ENCODE results near the gene GRIA3. TPM values are rescaled to one million over a fixed set of nuclear protein-coding genes. Genes with fewer than 3 reads are reported as not detected.

Gene GRIA3
- total and polyA plus RNA-seq, 10 of the 15 experiments (the other 5 are each of a cell fraction or from before 2014, with no cell fraction given): 0.45 to 4.3 (median 2.2) TPM

- TF ChIP-seq MLLT1 (IDR thresholded peaks at IDR 0.05) (no peak), ATF3 (IDR thresholded peaks at IDR 0.05; ENCODE audit: borderline replicate concordance, extremely low read depth, low read depth, low read length) (no peak), TBL1XR1 (IDR thresholded peaks at IDR 0.05; ENCODE audit: low read depth, low read length) (no peak), ZBED1 (IDR thresholded peaks at IDR 0.05; ENCODE audit: borderline replicate concordance) (no peak), DPF2 (IDR thresholded peaks at IDR 0.05) (no peak), RBBP5 (conservative IDR thresholded peaks at IDR 0.05) (no peak), BHLHE40 (IDR thresholded peaks at IDR 0.05; ENCODE audit: borderline replicate concordance in 1 of 2, low read depth in 2 of 2, low read length in 1 of 2) (no peak), CTCF (IDR thresholded peaks at IDR 0.05 in 2 of 3, conservative IDR thresholded peaks at IDR 0.05 in 1 of 3; ENCODE audit: control insufficient read depth in 2 of 3, extremely low read depth in 1 of 3, insufficient read depth in 1 of 3, low read depth in 3 of 3, low read length in 3 of 3) (no peak)
Measured at GRCh38 chrX:123201720-123202119, 17.6 kb downstream of the GRIA3 start (continued).

GRCh38 chrX:123202523-123202922 lies 18.4 kb downstream of the GRIA3 start:
- CTCF ChIA-PET: interaction anchor here (0.6 to 5.1 kb wide), 12 partner anchors 11 to 815 kb away, joined by 3 to 53 read pairs (median 4); no protein-coding TSS in a partner anchor
- no TSS peak for BruUV-seq (replicated peaks)
- TF ChIP-seq PML (IDR thresholded peaks at IDR 0.05; ENCODE audit: low read length): no peak
- no peak for TF ChIP-seq TAF1 (IDR thresholded peaks at IDR 0.05; ENCODE audit: borderline replicate concordance, low read depth, low read length)
- no peak for TF ChIP-seq STAT3 (IDR thresholded peaks at IDR 0.05; ENCODE audit: low read depth, low read length)
- TF ChIP-seq BCLAF1 (IDR thresholded peaks at IDR 0.05): no peak
- no peak for TF ChIP-seq HDAC6 (IDR thresholded peaks at IDR 0.05; ENCODE audit: unreplicated experiment)
- TF ChIP-seq EED (IDR thresholded peaks at IDR 0.05; ENCODE audit: low read depth): no peak
- TF ChIP-seq CEBPB (IDR thresholded peaks at IDR 0.05; ENCODE audit: borderline replicate concordance in 1 of 2, low read depth in 2 of 2, low read length in 2 of 2): no peak
- TF ChIP-seq CBX3 (IDR thresholded peaks at IDR 0.05; ENCODE audit: borderline replicate concordance, low read depth): no peak

More at GRCh38 chrX:123202523-123202922, 18.4 kb downstream of the GRIA3 start:
- Histone ChIP-seq H3K79me2 (ENCODE audit: control insufficient read depth, insufficient read depth, low read length) (no peaks in the 10 kb centered on the region), H3K9me3 (replicated peaks; ENCODE audit: control insufficient read depth, insufficient read depth, low read length) (no peaks in the 10 kb centered on the region), H3K4me1 (ENCODE audit: control insufficient read depth, insufficient read depth, low read length) (no peaks in the 10 kb centered on the region), H3K36me3 (ENCODE audit: control insufficient read depth in 2 of 2, insufficient read depth in 2 of 2, low read length in 1 of 2) (no peaks in the 10 kb centered on the region), H4K20me1 (ENCODE audit: control insufficient read depth, insufficient read depth) (no peaks in the 10 kb centered on the region), H2AFZ (ENCODE audit: control insufficient read depth, low read depth, low read length) (no peak overlapping the region), H3K4me2 (ENCODE audit: control insufficient read depth, insufficient read depth) (no peak overlapping the region), H3K9ac (ENCODE audit: control insufficient read depth, insufficient read depth, low read length) (no peak overlapping the region), H3K27me3 (replicated peaks in 1 of 2; ENCODE audit: control insufficient read depth in 2 of 2, insufficient read depth in 2 of 2, low read length in 1 of 2) (no peaks in the 10 kb centered on the region), H3K27ac (ENCODE audit: control insufficient read depth, insufficient read depth) (no peak overlapping the region), H3K4me3 (no peak overlapping the region)
- DNase-seq (ENCODE audit: low read depth, low spot score): no peak
- RAD21 ChIA-PET (ENCODE audit: unreplicated experiment): interaction anchor here (1.5 to 2.5 kb wide), 2 partner anchors 51 to 219 kb away, joined by 4 to 16 read pairs; no protein-coding TSS in a partner anchor
- WGBS (ENCODE audit: insufficient coverage, insufficient replicate concordance, low lambda C conversion rate, missing lambda C conversion rate): 58% methylated on average over 4 of the region's 4 CpGs
- ATAC-seq: no peak
- SMC1A ChIA-PET (ENCODE audit: uncharacterized antibody, unreplicated experiment): interaction anchor here (0.7 to 4.8 kb wide), 7 partner anchors 10 to 246 kb away, joined by 3 to 36 read pairs (median 5); no protein-coding TSS in a partner anchor
- POLR2A ChIA-PET: no interaction called here
- intact Hi-C loops (cut with micrococcal nuclease; ENCODE audit: unreplicated experiment) (no loop called here), in situ Hi-C loops (cut with MboI) (no loop called here)
- no peak for FAIRE-seq
